H1 (cell line): Measurements from ENCODE around the gene ARHGAP1. TPM values are rescaled to one million over a fixed set of nuclear protein-coding genes. Genes with fewer than 3 reads are reported as not detected.

Experiments used
- CTCF ChIA-PET: fragments of 300-600 bp; sonication (Branson Sonifier 250); formaldehyde crosslinking; loops from one replicate; lab custom pipeline; 2021; ENCODE audit not compliant: partially characterized antibody; lab: Charles Lee
- POLR2A ChIA-PET: fragments of 300-600 bp; sonication (Branson Sonifier 250); formaldehyde crosslinking; loops from one replicate; lab custom pipeline; 2021; ENCODE audit warnings: inconsistent platforms; ENCODE audit not compliant: partially characterized antibody; lab: Charles Lee
- DNase-seq, 2 experiments: peaks; one replicate each; pipeline versions ENCODE4 v3.0.0 to v3.0.0-alpha.2; 2010 to 2022; ENCODE audit warnings: low spot score in 2 of 2, low read depth in 1 of 2, mixed read lengths in 1 of 2
- FAIRE-seq: peaks from 2 replicates; lab custom pipeline; 2011; peaks lifted over from hg19 to GRCh38; lab: Jason Lieb, UNC
- H2AFZ ChIP-seq: 2 replicates; pipeline ENCODE4 v1.8.1; 2012; ENCODE audit warnings: low read length, inconsistent platforms
- H2AK5ac ChIP-seq: 2 replicates; pipeline ENCODE4 v1.6.1; 2013; ENCODE audit warnings: low read depth, low read length
- H2BK120ac ChIP-seq: replicated peaks from 2 replicates; pipeline ENCODE3; 2013; ENCODE audit warnings: low read depth, low read length, inconsistent platforms
- H2BK12ac ChIP-seq: 2 replicates; pipeline ENCODE4 v1.6.1; 2013; ENCODE audit warnings: low read depth, low read length
- H2BK15ac ChIP-seq: 2 replicates; pipeline ENCODE4 v1.6.1; 2013; ENCODE audit warnings: low read length
- H2BK20ac ChIP-seq: 2 replicates; pipeline ENCODE4 v1.6.1; 2013; ENCODE audit warnings: low read length
- H2BK5ac ChIP-seq: 2 replicates; pipeline ENCODE4 v1.6.1; 2013; ENCODE audit warnings: low read depth, low read length
- H3K14ac ChIP-seq: 2 replicates; pipeline ENCODE4 v1.6.1; 2013; ENCODE audit warnings: inconsistent platforms; ENCODE audit not compliant: insufficient read length
- H3K18ac ChIP-seq: 2 replicates; pipeline ENCODE4 v1.6.1; 2013; ENCODE audit warnings: low read length; ENCODE audit errors: extremely low read depth
- H3K23ac ChIP-seq: 2 replicates; pipeline ENCODE4 v1.6.1; 2013; ENCODE audit warnings: inconsistent platforms; ENCODE audit not compliant: insufficient read length
- H3K23me2 ChIP-seq: 2 replicates; pipeline ENCODE4 v1.6.1; 2013; ENCODE audit warnings: low read depth, low read length
- H3K27ac ChIP-seq: 2 replicates; pipeline ENCODE4 v1.6.1; 2011; ENCODE audit warnings: low read depth, low read length, inconsistent platforms
- H3K27me3 ChIP-seq, 4 experiments: replicated peaks in 1 of 4; 1 replicate in 1 of 4; 2 replicates in 3 of 4; pipeline versions ENCODE4 v1.6.1 to v1.8.1; 2011 to 2013; ENCODE audit warnings: low read length in 3 of 4, mild to moderate bottlenecking in 3 of 4, inconsistent platforms in 2 of 4, mixed read lengths in 2 of 4, moderate library complexity in 1 of 4; ENCODE audit not compliant: control insufficient read depth in 3 of 4, insufficient read depth in 3 of 4; ENCODE audit errors: extremely low read depth in 1 of 4
- H3K36me3 ChIP-seq, 4 experiments: 2 replicates each; pipeline versions ENCODE4 v1.6.1 to v1.8.1; 2011 to 2013; ENCODE audit warnings: mild to moderate bottlenecking in 4 of 4, low read length in 3 of 4, moderate library complexity in 2 of 4, control low read depth in 1 of 4, inconsistent platforms in 1 of 4; ENCODE audit not compliant: insufficient read depth in 4 of 4, control insufficient read depth in 2 of 4
- H3K4ac ChIP-seq: replicated peaks from 2 replicates; pipeline ENCODE3; 2013; ENCODE audit warnings: low read length, low read depth, mixed read lengths, inconsistent platforms; ENCODE audit not compliant: insufficient read length
- H3K4me1 ChIP-seq, 4 experiments: replicated peaks in 1 of 4; 1 replicate in 1 of 4; 2 replicates in 3 of 4; pipeline versions ENCODE4 v1.6.1 to v1.8.1; 2011 to 2013; ENCODE audit warnings: low read length in 3 of 4, inconsistent platforms in 2 of 4, mixed read lengths in 1 of 4; ENCODE audit not compliant: insufficient read depth in 4 of 4, control insufficient read depth in 3 of 4
- H3K4me2 ChIP-seq, 2 experiments: 2 replicates each; pipeline versions ENCODE4 v1.6.1 to v1.8.1; 2011 to 2013; ENCODE audit warnings: low read depth in 2 of 2, low read length in 2 of 2, control low read depth in 1 of 2, inconsistent platforms in 1 of 2, mild to moderate bottlenecking in 1 of 2; ENCODE audit not compliant: insufficient read depth in 1 of 2
- H3K4me3 ChIP-seq, 4 experiments: fragments of 200-600, 300-600 bp in 1 of 4; sonication (generic), shearing (Covaris generic), sonication (Bioruptor Twin) in 1 of 4; 2 replicates each; pipeline versions ENCODE4 v1.5.1 to v1.8.1; 2011 to 2016; ENCODE audit warnings: low read length in 4 of 4, low read depth in 3 of 4, control low read depth in 2 of 4, inconsistent platforms in 2 of 4, mild to moderate bottlenecking in 2 of 4, mixed read lengths in 1 of 4, moderate library complexity in 1 of 4; ENCODE audit not compliant: insufficient read depth in 2 of 4; ENCODE audit errors: extremely low read depth in 1 of 4
- H3K56ac ChIP-seq: replicated peaks from 2 replicates; pipeline ENCODE3; 2013; ENCODE audit warnings: low read depth, mild to moderate bottlenecking, mixed read lengths, low read length, inconsistent platforms; ENCODE audit not compliant: insufficient read length
- H3K79me1 ChIP-seq: 2 replicates; pipeline ENCODE4 v1.6.1; 2013; ENCODE audit warnings: low read depth, low read length, control low read depth
- H3K79me2 ChIP-seq, 2 experiments: 2 replicates each; pipeline versions ENCODE4 v1.6.1 to v1.8.1; 2012 to 2013; ENCODE audit warnings: low read length in 2 of 2, mild to moderate bottlenecking in 2 of 2, inconsistent platforms in 1 of 2; ENCODE audit not compliant: insufficient read depth in 2 of 2, control insufficient read depth in 1 of 2
- H3K9ac ChIP-seq, 4 experiments: replicated peaks in 1 of 4; 1 replicate in 1 of 4; 2 replicates in 3 of 4; pipeline versions ENCODE4 v1.6.1 to v1.8.1; 2011 to 2013; ENCODE audit warnings: low read depth in 3 of 4, low read length in 3 of 4, control low read depth in 2 of 4, mild to moderate bottlenecking in 2 of 4, moderate library complexity in 2 of 4, inconsistent platforms in 1 of 4; ENCODE audit errors: extremely low read depth in 1 of 4
- H3K9me3 ChIP-seq, 2 experiments: 2 replicates each; pipeline versions ENCODE4 v1.6.1 to v1.8.1; 2012 to 2013; ENCODE audit warnings: mild to moderate bottlenecking in 2 of 2, moderate library complexity in 2 of 2, control low read depth in 1 of 2, inconsistent platforms in 1 of 2, low read depth in 1 of 2, low read length in 1 of 2, mixed read lengths in 1 of 2; ENCODE audit not compliant: insufficient read depth in 2 of 2
- H4K20me1 ChIP-seq, 2 experiments: replicated peaks in 1 of 2; 2 replicates each; pipeline versions ENCODE3 to v1.8.1; 2011 to 2013; ENCODE audit warnings: inconsistent platforms in 2 of 2, low read length in 2 of 2, mild to moderate bottlenecking in 1 of 2; ENCODE audit not compliant: insufficient read depth in 2 of 2, control insufficient read depth in 1 of 2
- H4K5ac ChIP-seq: 2 replicates; pipeline ENCODE4 v1.6.1; 2013; ENCODE audit warnings: low read length, low read depth, mixed read lengths, inconsistent platforms; ENCODE audit not compliant: insufficient read length
- H4K8ac ChIP-seq: 2 replicates; pipeline ENCODE4 v1.8.0; 2013; ENCODE audit warnings: mild to moderate bottlenecking, moderate library complexity, low read length, inconsistent platforms; ENCODE audit not compliant: insufficient read depth; ENCODE audit errors: extremely low read depth
- H4K91ac ChIP-seq: replicated peaks from 2 replicates; pipeline ENCODE3; 2013; ENCODE audit warnings: low read length, mixed read lengths, inconsistent platforms; ENCODE audit not compliant: insufficient read length
- BCL11A ChIP-seq, 2 experiments: IDR thresholded peaks; one replicate each; pipeline ENCODE4 v1.6.1; 2011; ENCODE audit warnings: low read depth in 2 of 2, low read length in 2 of 2, mild to moderate bottlenecking in 2 of 2
- KDM4A ChIP-seq: IDR thresholded peaks from one replicate; pipeline ENCODE4 v1.7.1; 2012; ENCODE audit warnings: low read depth, mild to moderate bottlenecking, moderate library complexity, low read length, inconsistent platforms; ENCODE audit not compliant: severe bottlenecking
- KDM5A ChIP-seq: fragments of 200-600 bp; IDR thresholded peaks from 2 replicates; pipeline ENCODE4 v1.7.1; 2012; ENCODE audit warnings: mild to moderate bottlenecking, low read length, inconsistent platforms, mixed read lengths
- NANOG ChIP-seq: IDR thresholded peaks from 2 replicates; pipeline ENCODE4 v1.6.1; 2011; ENCODE audit warnings: low read length, low read depth, mild to moderate bottlenecking, inconsistent platforms; ENCODE audit not compliant: insufficient read depth, poor library complexity, severe bottlenecking
- POU5F1 ChIP-seq: IDR thresholded peaks from 2 replicates; pipeline ENCODE4 v1.6.1; 2011; ENCODE audit warnings: low read depth, mild to moderate bottlenecking, low read length, moderate library complexity
- SAP30 ChIP-seq: fragments of 300-600 bp; sonication (generic); IDR thresholded peaks from 2 replicates; pipeline ENCODE4 v1.7.1; 2012; ENCODE audit warnings: low read length, moderate library complexity, mild to moderate bottlenecking, inconsistent platforms; ENCODE audit not compliant: insufficient read depth, insufficient replicate concordance
- SUZ12 ChIP-seq: fragments of 200-600 bp; sonication (generic); IDR thresholded peaks from 2 replicates; pipeline ENCODE4 v1.6.1; 2012; ENCODE audit warnings: mild to moderate bottlenecking, inconsistent platforms, low read length, moderate library complexity, mixed read lengths
- WGBS, 2 experiments: shearing (Covaris generic) in 1 of 2; methylation state at CpG; one replicate each; pipeline versions ENCODE4 v1.1.6 to v1.1.7; 2013 to 2015; ENCODE audit warnings: low lambda C conversion rate in 2 of 2, mixed read lengths in 2 of 2, inconsistent platforms in 1 of 2, low coverage in 1 of 2, missing lambda C conversion rate in 1 of 2; ENCODE audit not compliant: insufficient replicate concordance in 2 of 2, insufficient coverage in 1 of 2, insufficient read length in 1 of 2; ENCODE audit errors: extremely low coverage in 1 of 2, missing lambda C conversion rate in 1 of 2; 5-methylcytosine and 5-hydroxymethylcytosine counted together
- polyA plus RNA-seq, 7 experiments: library from polyadenylated mRNA; depleted of rRNA in 3 of 7; stranded (reverse) in 5 of 7; unstranded in 2 of 7; fragments of >200 nt in 5 of 7; fragments of 200-250 nt in 2 of 7; gene quantifications; 1 replicate in 5 of 7; 2 replicates in 1 of 7; 4 replicates in 1 of 7; pipeline versions ENCODE4 v1.2.1 to v1.2.3, GENCODE V29; 2011 to 2013; ENCODE audit warnings: missing spikeins in 2 of 7, mixed read lengths in 2 of 7
- total RNA-seq: library from RNA; stranded (reverse); fragmentation: NEBNext Ultra II Directional; extraction: Animal tissue kit (Norgen Biotek cat#: 25700); gene quantifications from 2 replicates; pipeline ENCODE4 v1.2.1, GENCODE V29; 2021

ARHGAP1 gene
- total and polyA plus RNA-seq, 2 of the 8 experiments (the other 6 are each of a cell fraction or from before 2014, with no cell fraction given) = 28.6 to 58.8 TPM

- no peaks in the 10 kb centered on the region for H3K79me2 ChIP-seq
- H4K8ac ChIP-seq = no peak overlapping the region
- no peak overlapping the region for H2AK5ac ChIP-seq
- H3K36me3 ChIP-seq = peaks cover 0 to 16% (median 14%) of the 10 kb centered on the region in 4 experiments; a peak in 7 of 8 replicates
- POLR2A ChIA-PET = interaction anchor here (0.6 to 0.7 kb wide), 2 partner anchors 24 to 518 kb away, joined by 3 read pairs; no protein-coding TSS in a partner anchor
- CTCF ChIA-PET = interaction anchor here (0.6 to 1.7 kb wide), 3 partner anchors 10 to 201 kb away, joined by 3 to 5 read pairs (median 3); no protein-coding TSS in a partner anchor
- no peak overlapping the region for H3K27ac ChIP-seq
- 92% methylated on average over 11 of the region's 11 CpGs; no CpG with 5 or more reads in 1 of the 2 experiments for WGBS, 2 experiments
- no peak overlapping the region for H3K4me3 ChIP-seq
- H2BK15ac ChIP-seq = no peak overlapping the region
- H3K23me2 ChIP-seq = no peaks in the 10 kb centered on the region
- H2AFZ ChIP-seq = no peak overlapping the region
- H4K20me1 ChIP-seq = no peaks in the 10 kb centered on the region
- no peaks in the 10 kb centered on the region for H3K79me1 ChIP-seq
- no peaks in the 10 kb centered on the region for H3K9me3 ChIP-seq
- no peak overlapping the region for H4K91ac ChIP-seq
- no peak for FAIRE-seq
- H3K4me1 ChIP-seq = peaks cover 0 to 3% (median 0%) of the 10 kb centered on the region in 4 experiments; a peak in 1 of 7 replicates
- H3K27me3 ChIP-seq = no peaks in the 10 kb centered on the region
- no peak overlapping the region for H2BK20ac ChIP-seq
- H3K18ac ChIP-seq = no peak overlapping the region
- H3K9ac ChIP-seq = no peak overlapping the region
- DNase-seq = no peak
- H2BK120ac ChIP-seq = no peak overlapping the region
- no peak overlapping the region for H2BK12ac ChIP-seq
- H3K23ac ChIP-seq = no peak overlapping the region
- no peak overlapping the region for H3K4me2 ChIP-seq
- H3K56ac ChIP-seq = no peak overlapping the region
- H3K4ac ChIP-seq = no peak overlapping the region
- H4K5ac ChIP-seq = no peak overlapping the region
- H3K14ac ChIP-seq = no peak overlapping the region
- H2BK5ac ChIP-seq = no peak overlapping the region
- TF ChIP-seq SUZ12 (no peak), NANOG (no peak), BCL11A (IDR thresholded peaks at IDR 0.05; ENCODE audit: low read depth in 2 of 2, low read length in 2 of 2) (no peak), SAP30 (no peak), KDM5A (no peak), POU5F1 (no peak), KDM4A (no peak)
Observed at GRCh38 chr11:46737699-46738098, 37.3 kb upstream of the ARHGAP1 start.
